K562 (cell line): ENCODE results near the gene LY6G6F. TPM values are rescaled to one million over a fixed set of nuclear protein-coding genes. Genes with fewer than 3 reads are reported as not detected.

Experiments used
- CBFB ChIP-seq: sonication (generic); formaldehyde crosslinking; IDR thresholded peaks from 2 replicates; pipeline ENCODE4 v1.4.0; 2020; ENCODE audit warnings: mild to moderate bottlenecking, missing genetic modification reagents
- MITF ChIP-seq: IDR thresholded peaks from 2 replicates; pipeline ENCODE4 v1.6.1; 2014; ENCODE audit warnings: antibody characterized with exemption
- PHTF2 ChIP-seq: fragments of 250-450 bp; sonication (Bioruptor Pico); IDR thresholded peaks from 2 replicates; pipeline ENCODE4 v1.5.0; 2021; ENCODE audit warnings: mild to moderate bottlenecking
- POLR2AphosphoS5 ChIP-seq: IDR thresholded peaks from 2 replicates; pipeline ENCODE4 v1.6.1; 2011; ENCODE audit warnings: mild to moderate bottlenecking, low read depth, low read length, moderate library complexity; ENCODE audit not compliant: control insufficient read depth, insufficient read depth
- SMARCA4 ChIP-seq: fragments of 450-650 bp; IDR thresholded peaks from 2 replicates; pipeline ENCODE4 v1.6.1; 2016
- TAF15 ChIP-seq: fragments of 200-400 bp; formaldehyde crosslinking; IDR thresholded peaks from 2 replicates; pipeline ENCODE4 v1.6.1; 2017; ENCODE audit warnings: mild to moderate bottlenecking, low read depth, low read length, moderate library complexity
- TEAD4 ChIP-seq, 2 experiments: sonication (generic) in 1 of 2; formaldehyde crosslinking in 1 of 2; IDR thresholded peaks; 2 replicates each; pipeline versions ENCODE4 v1.6.1 to v1.8.0; 2012 to 2022; ENCODE audit warnings: borderline replicate concordance in 1 of 2, inconsistent platforms in 1 of 2, low read length in 1 of 2, mild to moderate bottlenecking in 1 of 2, missing genetic modification reagents in 1 of 2
- ZBTB34 ChIP-seq: fragments of 250-450 bp; sonication (Bioruptor Pico); IDR thresholded peaks from 2 replicates; pipeline ENCODE4 v1.8.0; 2021; ENCODE audit warnings: mild to moderate bottlenecking, moderate library complexity
- ZNF318 ChIP-seq, 2 experiments: fragments of 450-650 bp; IDR thresholded peaks; 2 replicates each; pipeline ENCODE4 v1.6.1; 2016; ENCODE audit warnings: mild to moderate bottlenecking in 2 of 2, borderline replicate concordance in 1 of 2, low read depth in 1 of 2, moderate library complexity in 1 of 2
- polyA plus RNA-seq, 8 experiments: library from polyadenylated mRNA; depleted of rRNA in 4 of 8; stranded (reverse) in 5 of 8; unstranded in 3 of 8; fragments of >200 nt; fragmentation: Nextera tagmentation in 2 of 8; fragmentation: Illumina TruSeq in 1 of 8; extraction: Ambion mirVana in 2 of 8; extraction: Trizol in 1 of 8; gene quantifications; 2 replicates each; pipeline versions ENCODE4 v1.2.1 to v1.2.3, GENCODE V29; 2011 to 2014; ENCODE audit warnings: inconsistent platforms in 1 of 8, missing spikeins in 1 of 8
- total RNA-seq, 7 experiments: library from RNA; depleted of rRNA in 6 of 7; stranded (reverse); fragments of >200 nt in 6 of 7; fragmentation: Illumina TruSeq in 2 of 7; extraction: Trizol in 2 of 7; gene quantifications; 2 replicates each; pipeline versions ENCODE4 v1.2.1 to v1.2.3, GENCODE V29; 2011 to 2021; ENCODE audit warnings: low replicate concordance in 1 of 7
- TF ChIP-seq, protein P1 (sequence below): sonication (generic); formaldehyde crosslinking; IDR thresholded peaks from 2 replicates; pipeline ENCODE4 v1.8.1; 2022; ENCODE audit warnings: missing genetic modification reagents
- TF ChIP-seq, protein P2 (sequence below): sonication (generic); formaldehyde crosslinking; IDR thresholded peaks from 2 replicates; pipeline ENCODE4 v1.8.1; 2023; ENCODE audit warnings: mild to moderate bottlenecking, missing genetic modification reagents

LY6G6F gene
- total and polyA plus RNA-seq, 9 of the 15 experiments (the other 6 are each of a cell fraction or from before 2014, with no cell fraction given): 0.14 to 0.50 (median 0.28) TPM; not detected in 2

DNA sequence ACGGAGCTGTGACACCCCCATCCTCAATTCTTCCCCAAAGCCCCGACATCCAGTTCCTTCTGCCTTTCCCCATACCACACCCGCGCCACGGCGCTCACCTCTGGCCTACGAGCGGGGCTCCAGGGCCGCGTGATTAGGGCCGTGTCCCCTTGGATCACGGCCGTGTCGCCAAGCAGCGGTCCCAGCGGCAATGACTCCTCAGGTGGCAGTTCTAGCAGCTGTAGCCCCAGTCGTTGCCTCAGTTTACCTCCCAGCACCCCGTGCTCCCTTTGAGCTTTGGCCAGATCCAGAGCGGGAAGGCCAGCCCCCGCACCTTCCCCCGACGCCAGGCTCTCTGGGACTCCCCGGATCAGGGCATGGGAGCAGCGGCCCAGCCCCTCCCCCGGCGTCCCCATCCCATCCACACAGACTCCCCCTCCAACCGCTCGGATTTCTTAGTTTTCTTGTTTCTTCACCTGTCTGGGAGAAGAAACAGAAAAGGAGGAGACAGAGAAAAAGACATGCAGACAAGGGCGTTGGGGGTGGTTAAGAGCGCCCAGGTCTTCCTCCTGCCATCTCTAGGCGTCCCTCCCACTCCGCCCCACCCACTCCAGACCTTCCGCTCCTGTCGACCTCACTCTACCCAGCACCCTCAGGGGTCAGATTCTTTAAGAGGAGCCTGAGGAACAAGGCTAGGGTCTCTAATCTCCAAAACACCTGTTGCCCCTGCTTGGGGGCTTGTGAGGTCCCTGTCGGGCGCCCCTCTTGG lies 22.3 kb downstream of the LY6G6F start, which contains the start of gene DDAH2 (continued):
- TF ChIP-seq POLR2AphosphoS5 (no peak), ZBTB34 (CRISPR knock-in tag) (no peak), CBFB (CRISPR knock-in tag) (peak; percentile 24; the same call in 1 of the 2 replicates), TAF15 (0 out of 2 replicates have a peak, but pooled peaks have one; percentile 63), PHTF2 (CRISPR knock-in tag) (no peak), ZNF318 (IDR thresholded peaks at IDR 0.05; ENCODE audit: borderline replicate concordance in 1 of 2, low read depth in 1 of 2) (no peak), TEAD4 (IDR thresholded peaks at IDR 0.05; ENCODE audit: low read length) (no peak), TEAD4 (CRISPR knock-in tag; IDR thresholded peaks at IDR 0.05; ENCODE audit: borderline replicate concordance) (no peak; the same call in 1 of the 2 replicates), SMARCA4 (no peak), MITF (no peak)
- TF ChIP-seq, protein P1, sequence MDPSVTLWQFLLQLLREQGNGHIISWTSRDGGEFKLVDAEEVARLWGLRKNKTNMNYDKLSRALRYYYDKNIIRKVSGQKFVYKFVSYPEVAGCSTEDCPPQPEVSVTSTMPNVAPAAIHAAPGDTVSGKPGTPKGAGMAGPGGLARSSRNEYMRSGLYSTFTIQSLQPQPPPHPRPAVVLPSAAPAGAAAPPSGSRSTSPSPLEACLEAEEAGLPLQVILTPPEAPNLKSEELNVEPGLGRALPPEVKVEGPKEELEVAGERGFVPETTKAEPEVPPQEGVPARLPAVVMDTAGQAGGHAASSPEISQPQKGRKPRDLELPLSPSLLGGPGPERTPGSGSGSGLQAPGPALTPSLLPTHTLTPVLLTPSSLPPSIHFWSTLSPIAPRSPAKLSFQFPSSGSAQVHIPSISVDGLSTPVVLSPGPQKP (CRISPR knock-in tag): no peak
- TF ChIP-seq, protein P2, sequence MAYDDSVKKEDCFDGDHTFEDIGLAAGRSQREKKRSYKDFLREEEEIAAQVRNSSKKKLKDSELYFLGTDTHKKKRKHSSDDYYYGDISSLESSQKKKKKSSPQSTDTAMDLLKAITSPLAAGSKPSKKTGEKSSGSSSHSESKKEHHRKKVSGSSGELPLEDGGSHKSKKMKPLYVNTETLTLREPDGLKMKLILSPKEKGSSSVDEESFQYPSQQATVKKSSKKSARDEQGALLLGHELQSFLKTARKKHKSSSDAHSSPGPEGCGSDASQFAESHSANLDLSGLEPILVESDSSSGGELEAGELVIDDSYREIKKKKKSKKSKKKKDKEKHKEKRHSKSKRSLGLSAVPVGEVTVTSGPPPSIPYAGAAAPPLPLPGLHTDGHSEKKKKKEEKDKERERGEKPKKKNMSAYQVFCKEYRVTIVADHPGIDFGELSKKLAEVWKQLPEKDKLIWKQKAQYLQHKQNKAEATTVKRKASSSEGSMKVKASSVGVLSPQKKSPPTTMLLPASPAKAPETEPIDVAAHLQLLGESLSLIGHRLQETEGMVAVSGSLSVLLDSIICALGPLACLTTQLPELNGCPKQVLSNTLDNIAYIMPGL (CRISPR knock-in tag): peak; percentile 15; the same call in 1 of the 2 replicates
